GM12878 (cell line): ENCODE measurements around the gene CAMTA1. TPM values are rescaled to one million over a fixed set of nuclear protein-coding genes. Genes with fewer than 3 reads are reported as not detected.
A peak's percentile ranks its signal among the peaks of the same experiment; 100 is the strongest.

ENCODE experiments used
- ATAC-seq: fragments of 200-7000 bp; cut with Tn5 transposase; 3 replicates; pipeline ENCODE4 v1.9.1; 2020; ENCODE audit warnings: mild to moderate bottlenecking, moderate library complexity
- BruUV-seq: library from RNA; stranded (reverse); fragments of 400-500 nt; replicated peaks from 2 replicates; lab custom pipeline; 2021; lab: Mats Ljungman, UMichigan
- CTCF ChIA-PET: fragments of 300-600 bp; sonication (Branson Sonifier 250); formaldehyde crosslinking; extraction: SDS; loops from one replicate; lab custom pipeline; 2021; ENCODE audit warnings: inconsistent platforms; lab: Yijun Ruan, JAX
- POLR2A ChIA-PET: fragments of 350-600 bp; formaldehyde crosslinking; extraction: SDS; loops from one replicate; lab custom pipeline; 2021; ENCODE audit warnings: inconsistent platforms; lab: Charles Lee
- RAD21 ChIA-PET: fragments of 300-600 bp; sonication (Branson Sonifier 250); formaldehyde crosslinking; loops from one replicate; lab custom pipeline; 2023; ENCODE audit warnings: antibody characterized with exemption; ENCODE audit not compliant: unreplicated experiment; lab: Charles Lee
- SMC1A ChIA-PET: fragments of 300-600 bp; sonication (Branson Sonifier 250); formaldehyde crosslinking; loops from one replicate; lab custom pipeline; 2023; ENCODE audit not compliant: unreplicated experiment, uncharacterized antibody; lab: Charles Lee
- DNase-seq: peaks from one replicate; pipeline ENCODE4 v3.0.0-alpha.2; 2011; ENCODE audit warnings: low read depth, low spot score
- FAIRE-seq: peaks from 3 replicates; lab custom pipeline; 2011; peaks lifted over from hg19 to GRCh38; lab: Jason Lieb, UNC
- H2AFZ ChIP-seq: 2 replicates; pipeline ENCODE4 v1.6.0; 2011; ENCODE audit warnings: low read depth, low read length, control low read depth; ENCODE audit not compliant: control insufficient read depth
- H3K27ac ChIP-seq: 2 replicates; pipeline ENCODE4 v1.5.1; 2011; ENCODE audit warnings: control low read depth; ENCODE audit not compliant: control insufficient read depth, insufficient read depth
- H3K27me3 ChIP-seq, 2 experiments: replicated peaks in 1 of 2; 2 replicates each; pipeline versions ENCODE4 v1.6.0 to v1.6.1; 2011; ENCODE audit warnings: low read length in 1 of 2; ENCODE audit not compliant: control insufficient read depth in 2 of 2, insufficient read depth in 2 of 2
- H3K36me3 ChIP-seq, 2 experiments: 2 replicates each; pipeline ENCODE4 v1.5.1; 2011; ENCODE audit warnings: low read length in 1 of 2; ENCODE audit not compliant: control insufficient read depth in 2 of 2, insufficient read depth in 2 of 2
- H3K4me1 ChIP-seq: 2 replicates; pipeline ENCODE4 v1.6.1; 2011; ENCODE audit warnings: mild to moderate bottlenecking, low read length, moderate library complexity, mixed read lengths; ENCODE audit not compliant: control insufficient read depth, insufficient read depth
- H3K4me2 ChIP-seq: 2 replicates; pipeline ENCODE4 v1.6.0; 2011; ENCODE audit warnings: control low read depth; ENCODE audit not compliant: control insufficient read depth, insufficient read depth
- H3K4me3 ChIP-seq: fragments of 200-600 bp; sonication (generic); 2 replicates; pipeline ENCODE4 v1.5.1; 2016
- H3K79me2 ChIP-seq: 2 replicates; pipeline ENCODE4 v1.6.0; 2011; ENCODE audit warnings: low read length; ENCODE audit not compliant: control insufficient read depth, insufficient read depth
- H3K9ac ChIP-seq: 2 replicates; pipeline ENCODE4 v1.8.0; 2011; ENCODE audit warnings: low read length, control low read depth, mixed read lengths; ENCODE audit not compliant: control insufficient read depth, insufficient read depth
- H3K9me3 ChIP-seq: replicated peaks from 3 replicates; pipeline ENCODE4 v1.5.1; 2011; ENCODE audit warnings: mild to moderate bottlenecking, low read length; ENCODE audit not compliant: control insufficient read depth, insufficient read depth
- H4K20me1 ChIP-seq: 2 replicates; pipeline ENCODE4 v1.6.0; 2011; ENCODE audit not compliant: control insufficient read depth, insufficient read depth
- BCL3 ChIP-seq: IDR thresholded peaks from 2 replicates; pipeline ENCODE4 v1.6.1; 2011; ENCODE audit warnings: borderline replicate concordance, low read depth, mild to moderate bottlenecking, moderate library complexity, low read length; ENCODE audit not compliant: insufficient read depth, poor library complexity, severe bottlenecking
- BCLAF1 ChIP-seq: fragments of 450-650 bp; IDR thresholded peaks from 2 replicates; pipeline ENCODE4 v1.6.1; 2017; ENCODE audit warnings: antibody characterized with exemption, mild to moderate bottlenecking, moderate library complexity
- FOXK2 ChIP-seq: fragments of 450-650 bp; IDR thresholded peaks from 2 replicates; pipeline ENCODE4 v1.6.1; 2017; ENCODE audit warnings: mild to moderate bottlenecking, moderate library complexity
- MEF2B ChIP-seq: fragments of 450-650 bp; IDR thresholded peaks from 2 replicates; pipeline ENCODE4 v1.6.1; 2018; ENCODE audit warnings: mild to moderate bottlenecking, moderate library complexity; ENCODE audit not compliant: partially characterized antibody, poor library complexity, severe bottlenecking
- MTA3 ChIP-seq: IDR thresholded peaks from 2 replicates; pipeline ENCODE4 v1.6.1; 2012; ENCODE audit warnings: low read length, inconsistent platforms, borderline replicate concordance
- POLR2A ChIP-seq: IDR thresholded peaks from 2 replicates; pipeline ENCODE4 v1.6.1; 2011; ENCODE audit warnings: low read depth, mild to moderate bottlenecking, low read length
- YBX1 ChIP-seq: fragments of 450-650 bp; IDR thresholded peaks from 2 replicates; pipeline ENCODE4 v1.6.1; 2016; ENCODE audit warnings: antibody characterized with exemption
- WGBS: methylation state at CpG from one replicate; pipeline ENCODE4 v1.1.6; 2016; ENCODE audit warnings: low lambda C conversion rate; ENCODE audit not compliant: insufficient replicate concordance, insufficient coverage; ENCODE audit errors: missing lambda C conversion rate; 5-methylcytosine and 5-hydroxymethylcytosine counted together
- in situ Hi-C: fragments of 300-500 bp; cut with MboI; formaldehyde crosslinking; loops from 9 replicates; pipeline ENCODE4 v1.14.3; 2018; ENCODE audit warnings: mixed read lengths
- intact Hi-C: fragments of 100-400 bp; cut with micrococcal nuclease; formaldehyde crosslinking; loops from one replicate; pipeline ENCODE4 v1.14.2; 2022; ENCODE audit not compliant: unreplicated experiment
- polyA plus RNA-seq, 11 experiments: library from polyadenylated mRNA; depleted of rRNA in 4 of 11; unstranded in 6 of 11; stranded (reverse) in 5 of 11; fragments of >200 nt; fragmentation: Nextera tagmentation in 4 of 11; fragmentation: Illumina TruSeq in 1 of 11; extraction: Ambion mirVana in 4 of 11; extraction: Trizol in 1 of 11; gene quantifications; 1 replicate in 1 of 11; 2 replicates in 10 of 11; pipeline versions ENCODE4 v1.2.1 to v1.2.3, GENCODE V29; 2011 to 2016; ENCODE audit warnings: inconsistent platforms in 2 of 11, missing spikeins in 2 of 11, low read depth in 1 of 11
- total RNA-seq, 4 experiments: library from RNA; depleted of rRNA in 3 of 4; stranded (reverse); fragments of >200 nt in 3 of 4; fragmentation: Illumina TruSeq in 1 of 4; extraction: Trizol in 1 of 4; gene quantifications; 2 replicates each; pipeline versions ENCODE4 v1.2.1 to v1.2.3, GENCODE V29; 2013 to 2021

Gene CAMTA1
- total and polyA plus RNA-seq, 10 of the 15 experiments (the other 5 are each of a cell fraction or from before 2014, with no cell fraction given), result 37.7 to 148 (median 76.4) TPM

- no peaks in the 10 kb centered on the region for H4K20me1 ChIP-seq
- no peak for TF ChIP-seq BCLAF1
- TF ChIP-seq FOXK2, result no peak
- peak; percentile 31 for TF ChIP-seq BCL3
- TF ChIP-seq MEF2B, result no peak
- TF ChIP-seq YBX1, result no peak
- TF ChIP-seq POLR2A, result no peak
- TF ChIP-seq MTA3, result no peak
- TF ChIP-seq, all 136 proteins: peak for 1
- intact Hi-C loops, result no loop called here
- ChIA-PET SMC1A (no interaction called here), RAD21 (no interaction called here), POLR2A (no interaction called here), CTCF (interaction anchor here (1.9 kb wide), 1 partner anchor 10 kb away, joined by 6 read pairs; no protein-coding TSS in a partner anchor)
- Histone ChIP-seq H3K27ac (no peak overlapping the region), H2AFZ (no peak overlapping the region), H3K4me1 (no peaks in the 10 kb centered on the region), H3K79me2 (no peaks in the 10 kb centered on the region), H3K27me3 (no peaks in the 10 kb centered on the region), H3K9ac (no peak overlapping the region), H3K9me3 (no peaks in the 10 kb centered on the region), H3K4me2 (no peak overlapping the region), H3K36me3 (no peaks in the 10 kb centered on the region), H3K4me3 (no peak overlapping the region)
- BruUV-seq, result no TSS peak
- ATAC-seq (no peak), DNase-seq (no peak), FAIRE-seq (no peak)
- WGBS, result 81% methylated on average over 4 of the region's 4 CpGs
- in situ Hi-C loops, result no loop called here
These were observed 114.4 kb downstream of the CAMTA1 start for GRCh38 chr1:6899621-6900020.
